HepG2 (cell line): ENCODE results near the gene RRBP1. TPM values are rescaled to one million over a fixed set of nuclear protein-coding genes. Genes with fewer than 3 reads are reported as not detected.

Source experiments
- CTCF ChIP-seq: sonication (generic); formaldehyde crosslinking; IDR thresholded peaks from 2 replicates; pipeline ENCODE4 v1.5.0; 2020; ENCODE audit warnings: mild to moderate bottlenecking, missing genetic modification reagents, moderate library complexity
- RBFOX2 ChIP-seq: fragments of 200-400 bp; formaldehyde crosslinking; IDR thresholded peaks from 2 replicates; pipeline ENCODE4 v1.6.1; 2017; ENCODE audit warnings: low read depth, mild to moderate bottlenecking, low read length
- STAG1 ChIP-seq: sonication (generic); formaldehyde crosslinking; IDR thresholded peaks from 2 replicates; pipeline ENCODE4 v1.4.0; 2020; ENCODE audit warnings: missing genetic modification reagents
- UBTF ChIP-seq: sonication (generic); formaldehyde crosslinking; IDR thresholded peaks from 2 replicates; pipeline ENCODE4 v1.4.0; 2020; ENCODE audit warnings: mild to moderate bottlenecking, missing genetic modification reagents
- ZBTB4 ChIP-seq: sonication (generic); formaldehyde crosslinking; IDR thresholded peaks from 2 replicates; pipeline ENCODE4 v1.4.0; 2020; ENCODE audit warnings: missing genetic modification reagents, mild to moderate bottlenecking, borderline replicate concordance
- polyA plus RNA-seq, 8 experiments: library from polyadenylated mRNA; depleted of rRNA in 3 of 8; stranded (reverse) in 7 of 8; unstranded in 1 of 8; fragments of >200 nt; fragmentation: Illumina TruSeq in 4 of 8; extraction: Trizol in 4 of 8; gene quantifications; 2 replicates each; pipeline versions ENCODE4 v1.2.1 to v1.2.3, GENCODE V29; 2011 to 2016; ENCODE audit warnings: low read depth in 4 of 8, missing spikeins in 1 of 8, mixed read lengths in 1 of 8; ENCODE audit not compliant: insufficient read depth in 1 of 8
- total RNA-seq, 5 experiments: library from RNA; depleted of rRNA; stranded (reverse); fragments of >200 nt; fragmentation: Illumina TruSeq; extraction: Trizol; gene quantifications; 2 replicates each; pipeline ENCODE4 v1.2.3, GENCODE V29; 2016; ENCODE audit warnings: low read depth in 1 of 5

Gene RRBP1
- total and polyA plus RNA-seq, 2 of the 13 experiments (the other 11 are each of a cell fraction or from before 2014, with no cell fraction given): 150 to 222 TPM

- 0 out of 2 replicates have a peak, but pooled peaks have one; percentile 26 for TF ChIP-seq UBTF (CRISPR knock-in tag)
- TF ChIP-seq RBFOX2: no peak
- TF ChIP-seq ZBTB4 (CRISPR knock-in tag): no peak
- TF ChIP-seq STAG1 (CRISPR knock-in tag): peak; percentile 31; the same call in 1 of the 2 replicates
- peak; percentile 61 for TF ChIP-seq CTCF (CRISPR knock-in tag)
These were observed 33.0 kb downstream of the RRBP1 start (continued) for GRCh38 chr20:17648791-17649730.
